ENCODE data around the gene CRACDL.

- TF ChIP-seq TAF1 (IDR thresholded peaks at IDR 0.05; ENCODE audit: borderline replicate concordance, insufficient read depth, low read length) (no peak), POLR2AphosphoS5 (IDR thresholded peaks at IDR 0.05; ENCODE audit: low read depth, low read length) (no peak), REST (IDR thresholded peaks at IDR 0.05; ENCODE audit: insufficient read depth in 1 of 2, low read depth in 2 of 2, low read length in 2 of 2) (no peak), SIN3A (IDR thresholded peaks at IDR 0.05; ENCODE audit: borderline replicate concordance, insufficient read depth, low read length) (no peak), FOXP2 (optimal IDR thresholded peaks at IDR 0.05; ENCODE audit: borderline replicate concordance, extremely low read depth, extremely low read length, insufficient read depth) (no peak)
Observed at GRCh38 chr2:98926601-98927000, 9.4 kb downstream of the CRACDL start.
